ENCODE measurements around the gene MICAL2. TPM values are rescaled to one million over a fixed set of nuclear protein-coding genes. Genes with fewer than 3 reads are reported as not detected.

MICAL2 gene
- total and polyA plus RNA-seq, 2 of the 13 experiments (the other 11 are each of a cell fraction or from before 2014, with no cell fraction given) = 0.78 to 1.1 TPM

DNA sequence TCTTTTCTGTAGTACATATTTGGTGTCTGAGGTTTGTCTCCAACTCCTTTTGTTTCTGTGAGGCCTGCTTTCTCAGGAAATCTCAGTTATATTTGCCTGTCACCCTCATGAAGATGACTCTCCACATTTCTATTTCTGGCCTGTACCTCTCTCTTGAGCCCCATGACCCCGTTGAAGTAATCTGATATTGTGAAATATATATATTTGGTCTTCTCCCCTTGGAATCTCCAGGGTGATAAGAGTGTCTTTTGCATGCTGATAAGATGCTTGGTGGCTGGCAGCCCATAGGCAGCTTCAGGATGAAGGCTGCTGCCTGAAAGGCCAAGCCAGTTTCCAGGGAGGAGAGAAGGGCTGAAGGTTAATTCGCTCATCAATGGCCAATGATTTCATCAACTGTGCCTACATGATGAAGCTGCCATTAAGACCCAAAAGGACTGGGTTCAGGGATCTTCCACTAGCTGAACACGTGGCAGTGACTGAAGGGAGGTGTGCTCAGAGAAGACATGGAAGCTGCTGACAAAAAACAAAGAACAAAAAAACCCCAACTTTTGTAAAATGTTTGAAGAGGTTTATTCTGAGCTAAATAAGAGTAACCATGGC is 67.4 kb downstream of the MICAL2 start:
- no peak overlapping the region for H3K4me3 ChIP-seq (replicated peaks in 1 of 3; ENCODE audit: insufficient read depth in 1 of 3, low read depth in 2 of 3, low read length in 3 of 3)
- POLR2A ChIA-PET = no interaction called here
- 35% methylated on average over 3 of the region's 3 CpGs for WGBS (ENCODE audit: low lambda C conversion rate)
- FAIRE-seq = no peak
- no peaks in the 10 kb centered on the region for H3K79me2 ChIP-seq (ENCODE audit: insufficient read depth, low read length)
- H3K9ac ChIP-seq (ENCODE audit: insufficient read depth, low read depth, low read length) = no peak overlapping the region
- no TSS peak for BruUV-seq (replicated peaks)
- no peak overlapping the region for H3K4me2 ChIP-seq (ENCODE audit: low read depth, low read length)
- no peak for ATAC-seq
- CTCF ChIA-PET (ENCODE audit: low intra/inter-chr PET ratio, low total read pairs) = no interaction called here
- H4K20me1 ChIP-seq (ENCODE audit: insufficient read depth, low read length) = no peaks in the 10 kb centered on the region
- no peaks in the 10 kb centered on the region for H3K9me3 ChIP-seq (ENCODE audit: low read length)
- intact Hi-C loops (cut with micrococcal nuclease; ENCODE audit: unreplicated experiment) = no loop called here
- H3K4me1 ChIP-seq (ENCODE audit: insufficient read depth, low read length) = 0 out of 2 replicates have a peak, but pooled peaks cover 5% of the 10 kb centered on the region
- DNase-seq (ENCODE audit: low spot score) = no peak
- in situ Hi-C loops (cut with HindIII; ENCODE audit: extremely low pct_ligation_motif_present, low pct_unique_long_range_greater_than_20kb) = no loop called here
- H2AFZ ChIP-seq (ENCODE audit: low read length) = no peak overlapping the region
- no peaks in the 10 kb centered on the region for H3K36me3 ChIP-seq (replicated peaks in 1 of 2; ENCODE audit: control insufficient read depth in 1 of 2, insufficient read depth in 2 of 2, low read length in 2 of 2)
- no peaks in the 10 kb centered on the region for H3K27me3 ChIP-seq (ENCODE audit: control insufficient read depth in 1 of 2, insufficient read depth in 2 of 2, low read length in 2 of 2)
- no peak overlapping the region for H3K27ac ChIP-seq (ENCODE audit: extremely low read length, insufficient read depth, low read length)
- TF ChIP-seq HOXA3 (CRISPR knock-in tag; IDR thresholded peaks at IDR 0.05) (no peak), KAT8 (CRISPR knock-in tag; IDR thresholded peaks at IDR 0.05) (no peak), EED (CRISPR knock-in tag; IDR thresholded peaks at IDR 0.05) (no peak), ZNF850 (CRISPR knock-in tag; conservative IDR thresholded peaks at IDR 0.05) (no peak), ZNF136 (CRISPR knock-in tag; IDR thresholded peaks at IDR 0.05; ENCODE audit: low read depth) (no peak), ZNF883 (CRISPR knock-in tag; IDR thresholded peaks at IDR 0.05; ENCODE audit: not compliant biosample characterization) (no peak), REPIN1 (CRISPR knock-in tag; IDR thresholded peaks at IDR 0.05; ENCODE audit: borderline replicate concordance, low read depth) (no peak), IRF2 (CRISPR knock-in tag; IDR thresholded peaks at IDR 0.05) (no peak), ZNF609 (CRISPR knock-in tag; IDR thresholded peaks at IDR 0.05; ENCODE audit: borderline replicate concordance) (no peak)
- TF ChIP-seq, protein P1, sequence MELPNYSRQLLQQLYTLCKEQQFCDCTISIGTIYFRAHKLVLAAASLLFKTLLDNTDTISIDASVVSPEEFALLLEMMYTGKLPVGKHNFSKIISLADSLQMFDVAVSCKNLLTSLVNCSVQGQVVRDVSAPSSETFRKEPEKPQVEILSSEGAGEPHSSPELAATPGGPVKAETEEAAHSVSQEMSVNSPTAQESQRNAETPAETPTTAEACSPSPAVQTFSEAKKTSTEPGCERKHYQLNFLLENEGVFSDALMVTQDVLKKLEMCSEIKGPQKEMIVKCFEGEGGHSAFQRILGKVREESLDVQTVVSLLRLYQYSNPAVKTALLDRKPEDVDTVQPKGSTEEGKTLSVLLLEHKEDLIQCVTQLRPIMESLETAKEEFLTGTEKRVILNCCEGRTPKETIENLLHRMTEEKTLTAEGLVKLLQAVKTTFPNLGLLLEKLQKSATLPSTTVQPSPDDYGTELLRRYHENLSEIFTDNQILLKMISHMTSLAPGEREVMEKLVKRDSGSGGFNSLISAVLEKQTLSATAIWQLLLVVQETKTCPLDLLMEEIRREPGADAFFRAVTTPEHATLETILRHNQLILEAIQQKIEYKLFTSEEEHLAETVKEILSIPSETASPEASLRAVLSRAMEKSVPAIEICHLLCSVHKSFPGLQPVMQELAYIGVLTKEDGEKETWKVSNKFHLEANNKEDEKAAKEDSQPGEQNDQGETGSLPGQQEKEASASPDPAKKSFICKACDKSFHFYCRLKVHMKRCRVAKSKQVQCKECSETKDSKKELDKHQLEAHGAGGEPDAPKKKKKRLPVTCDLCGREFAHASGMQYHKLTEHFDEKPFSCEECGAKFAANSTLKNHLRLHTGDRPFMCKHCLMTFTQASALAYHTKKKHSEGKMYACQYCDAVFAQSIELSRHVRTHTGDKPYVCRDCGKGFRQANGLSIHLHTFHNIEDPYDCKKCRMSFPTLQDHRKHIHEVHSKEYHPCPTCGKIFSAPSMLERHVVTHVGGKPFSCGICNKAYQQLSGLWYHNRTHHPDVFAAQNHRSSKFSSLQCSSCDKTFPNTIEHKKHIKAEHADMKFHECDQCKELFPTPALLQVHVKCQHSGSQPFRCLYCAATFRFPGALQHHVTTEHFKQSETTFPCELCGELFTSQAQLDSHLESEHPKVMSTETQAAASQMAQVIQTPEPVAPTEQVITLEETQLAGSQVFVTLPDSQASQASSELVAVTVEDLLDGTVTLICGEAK (IDR thresholded peaks at IDR 0.05) = no peak
- TF ChIP-seq, protein P1 (CRISPR knock-in tag; IDR thresholded peaks at IDR 0.05) = no peak
